ENCODE results near the gene CLBA1.

DNA sequence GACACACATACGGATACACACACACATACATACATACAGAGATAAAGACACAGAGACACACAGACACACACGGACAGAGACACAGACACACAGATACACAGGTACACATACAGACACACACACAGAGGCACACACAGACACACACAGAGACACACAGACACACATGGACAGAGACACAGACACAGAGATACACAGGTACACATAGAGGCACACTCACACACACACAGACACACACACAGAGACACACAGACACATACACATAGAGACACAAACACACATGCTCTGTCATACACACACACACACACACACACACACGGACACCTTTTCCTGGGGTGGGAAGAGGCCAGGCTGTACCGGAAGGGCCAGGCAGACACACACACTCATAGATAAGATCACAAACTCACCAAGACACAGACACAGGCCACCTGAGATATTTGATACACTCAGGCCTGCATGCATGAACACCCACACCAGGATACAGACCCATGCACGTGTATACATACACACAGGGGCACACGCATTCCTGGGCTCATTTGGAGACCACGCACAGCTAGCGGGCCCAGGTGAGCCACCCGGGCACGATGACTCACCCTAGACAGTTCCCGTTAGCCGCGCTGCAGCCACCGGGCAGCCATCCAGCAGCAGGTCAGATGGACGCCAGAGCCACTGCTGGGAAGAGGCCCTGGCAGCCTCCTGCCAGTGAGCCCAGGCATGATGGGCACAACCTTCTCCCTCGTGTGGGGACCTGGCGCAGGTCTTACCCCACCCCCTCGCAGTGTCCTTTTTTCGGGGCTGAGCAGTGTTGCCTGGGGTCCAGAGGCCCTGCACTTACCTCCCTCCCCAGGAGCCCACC, 5.6 kb upstream of the CLBA1 start:
- TF ChIP-seq TP53 (CRISPR knock-in tag; IDR thresholded peaks at IDR 0.05) (no peak), CEBPB (IDR thresholded peaks at IDR 0.05) (no peak), POLR2A (IDR thresholded peaks at IDR 0.05; ENCODE audit: low read length) (no peak), CBX2 (IDR thresholded peaks at IDR 0.05; ENCODE audit: borderline replicate concordance, low read depth) (no peak), RCOR1 (IDR thresholded peaks at IDR 0.05; ENCODE audit: low read depth, low read length) (no peak)
- TF ChIP-seq, protein P1, sequence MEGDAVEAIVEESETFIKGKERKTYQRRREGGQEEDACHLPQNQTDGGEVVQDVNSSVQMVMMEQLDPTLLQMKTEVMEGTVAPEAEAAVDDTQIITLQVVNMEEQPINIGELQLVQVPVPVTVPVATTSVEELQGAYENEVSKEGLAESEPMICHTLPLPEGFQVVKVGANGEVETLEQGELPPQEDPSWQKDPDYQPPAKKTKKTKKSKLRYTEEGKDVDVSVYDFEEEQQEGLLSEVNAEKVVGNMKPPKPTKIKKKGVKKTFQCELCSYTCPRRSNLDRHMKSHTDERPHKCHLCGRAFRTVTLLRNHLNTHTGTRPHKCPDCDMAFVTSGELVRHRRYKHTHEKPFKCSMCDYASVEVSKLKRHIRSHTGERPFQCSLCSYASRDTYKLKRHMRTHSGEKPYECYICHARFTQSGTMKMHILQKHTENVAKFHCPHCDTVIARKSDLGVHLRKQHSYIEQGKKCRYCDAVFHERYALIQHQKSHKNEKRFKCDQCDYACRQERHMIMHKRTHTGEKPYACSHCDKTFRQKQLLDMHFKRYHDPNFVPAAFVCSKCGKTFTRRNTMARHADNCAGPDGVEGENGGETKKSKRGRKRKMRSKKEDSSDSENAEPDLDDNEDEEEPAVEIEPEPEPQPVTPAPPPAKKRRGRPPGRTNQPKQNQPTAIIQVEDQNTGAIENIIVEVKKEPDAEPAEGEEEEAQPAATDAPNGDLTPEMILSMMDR (IDR thresholded peaks at IDR 0.05): no peak
- TF ChIP-seq, protein P2, sequence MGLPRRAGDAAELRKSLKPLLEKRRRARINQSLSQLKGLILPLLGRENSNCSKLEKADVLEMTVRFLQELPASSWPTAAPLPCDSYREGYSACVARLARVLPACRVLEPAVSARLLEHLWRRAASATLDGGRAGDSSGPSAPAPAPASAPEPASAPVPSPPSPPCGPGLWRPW (IDR thresholded peaks at IDR 0.05): no peak
